ENCODE results near the gene FHIT.

GRCh38 chr3:59998058-59998457 is 1253.2 kb downstream of the FHIT start:
- TF ChIP-seq CTCF (IDR thresholded peaks at IDR 0.05) (no peak), POLR2AphosphoS5 (IDR thresholded peaks at IDR 0.05) (no peak)
